K562 (cell line): ENCODE measurements around the gene PTPN18. TPM values are rescaled to one million over a fixed set of nuclear protein-coding genes. Genes with fewer than 3 reads are reported as not detected.

Experiments used
- ATAC-seq: fragments of 200-7000 bp; cut with Tn5 transposase; 3 replicates; pipeline ENCODE4 v1.9.1; 2020; ENCODE audit warnings: moderate library complexity
- BruUV-seq: library from RNA; stranded (reverse); fragments of 400-500 nt; replicated peaks from 2 replicates; lab custom pipeline; 2021; lab: Mats Ljungman, UMichigan
- CTCF ChIA-PET: fragments of 300-600 bp; formaldehyde crosslinking; extraction: SDS; loops from one replicate; lab custom pipeline; 2021; ENCODE audit warnings: low intra/inter-chr PET ratio; lab: Yijun Ruan, JAX
- POLR2A ChIA-PET: fragments of 300-600, 350-650 bp; sonication (Branson Sonifier 250); formaldehyde crosslinking; extraction: SDS; loops from one replicate; lab custom pipeline; 2021; ENCODE audit warnings: antibody characterized with exemption, inconsistent platforms; lab: Yijun Ruan, JAX
- DNase-seq, 4 experiments: peaks; one replicate each; pipeline versions ENCODE4 v3.0.0 to v3.0.0-alpha.2; 2011 to 2018; ENCODE audit warnings: low spot score in 3 of 4, mixed read lengths in 3 of 4; ENCODE audit errors: extremely low read depth in 1 of 4
- FAIRE-seq: peaks from 2 replicates; lab custom pipeline; 2011; peaks lifted over from hg19 to GRCh38; lab: Jason Lieb, UNC
- H2AFZ ChIP-seq: 2 replicates; pipeline ENCODE4 v1.6.0; 2011; ENCODE audit warnings: low read depth, low read length, control low read depth, inconsistent platforms
- H3K27ac ChIP-seq: fragments of 200-600 bp; 3 replicates; pipeline ENCODE4 v1.8.0; 2011; ENCODE audit warnings: low read depth, mild to moderate bottlenecking, control low read depth, inconsistent platforms, low read length, moderate library complexity, mixed read lengths; ENCODE audit errors: extremely low read depth
- H3K27me3 ChIP-seq, 2 experiments: fragments of 300-600 bp in 1 of 2; 2 replicates in 1 of 2; 3 replicates in 1 of 2; pipeline versions ENCODE4 v1.6.0 to v1.8.0; 2011; ENCODE audit warnings: inconsistent platforms in 2 of 2, low read length in 2 of 2, mild to moderate bottlenecking in 1 of 2, mixed read lengths in 1 of 2, moderate library complexity in 1 of 2; ENCODE audit not compliant: control insufficient read depth in 2 of 2, insufficient read depth in 2 of 2
- H3K36me3 ChIP-seq: fragments of 300-600 bp; 3 replicates; pipeline ENCODE4 v1.8.0; 2011; ENCODE audit warnings: mild to moderate bottlenecking, low read length, inconsistent platforms; ENCODE audit not compliant: control insufficient read depth, insufficient read depth
- H3K4me1 ChIP-seq, 2 experiments: fragments of 200-600 bp in 1 of 2; replicated peaks in 1 of 2; 2 replicates in 1 of 2; 3 replicates in 1 of 2; pipeline versions ENCODE4 v1.5.1 to v1.8.0; 2011; ENCODE audit warnings: inconsistent platforms in 2 of 2, low read length in 2 of 2, mild to moderate bottlenecking in 1 of 2, mixed read lengths in 1 of 2, moderate library complexity in 1 of 2; ENCODE audit not compliant: control insufficient read depth in 2 of 2, insufficient read depth in 2 of 2
- H3K4me2 ChIP-seq: 2 replicates; pipeline ENCODE4 v1.6.1; 2011; ENCODE audit warnings: low read length, control low read depth, inconsistent platforms, mixed read lengths; ENCODE audit not compliant: insufficient read depth
- H3K4me3 ChIP-seq: fragments of 200-600 bp; sonication (generic), shearing (Covaris generic); 2 replicates; pipeline ENCODE4 v1.5.1; 2016; ENCODE audit warnings: control low read depth, inconsistent platforms
- H3K79me2 ChIP-seq: fragments of 200-600 bp; 3 replicates; pipeline ENCODE4 v1.8.0; 2011; ENCODE audit warnings: low read length, inconsistent platforms; ENCODE audit not compliant: control insufficient read depth, insufficient read depth
- H3K9ac ChIP-seq, 2 experiments: 2 replicates each; pipeline versions ENCODE4 v1.6.0 to v1.6.1; 2011; ENCODE audit warnings: low read depth in 2 of 2, low read length in 2 of 2, control low read depth in 1 of 2, inconsistent platforms in 1 of 2, mild to moderate bottlenecking in 1 of 2, mixed read lengths in 1 of 2; ENCODE audit not compliant: insufficient read depth in 1 of 2
- H3K9me1 ChIP-seq: one replicate; pipeline ENCODE4 v1.6.0; 2011; ENCODE audit warnings: inconsistent platforms, mild to moderate bottlenecking, low read length, moderate library complexity; ENCODE audit not compliant: control insufficient read depth, insufficient read depth
- H3K9me3 ChIP-seq: replicated peaks from 2 replicates; pipeline ENCODE4 v1.5.1; 2011; ENCODE audit warnings: low read depth, low read length, inconsistent platforms; ENCODE audit not compliant: control insufficient read depth, insufficient read depth
- H4K20me1 ChIP-seq: replicated peaks from 2 replicates; pipeline ENCODE4 v1.6.1; 2011; ENCODE audit warnings: low read length, inconsistent platforms, mixed read lengths; ENCODE audit not compliant: control insufficient read depth, insufficient read depth
- DLX4 ChIP-seq: fragments of 250-450 bp; sonication (Bioruptor Pico); IDR thresholded peaks from 2 replicates; pipeline ENCODE4 v1.6.1; 2021; ENCODE audit warnings: mild to moderate bottlenecking
- RAD51 ChIP-seq: fragments of 450-650 bp; IDR thresholded peaks from 2 replicates; pipeline ENCODE4 v1.7.1; 2016; ENCODE audit warnings: low read depth, mild to moderate bottlenecking, borderline replicate concordance
- RUNX1 ChIP-seq: sonication (generic); IDR thresholded peaks from 2 replicates; pipeline ENCODE4 v1.6.1; 2016; ENCODE audit warnings: antibody characterized with exemption, low read depth
- STAG1 ChIP-seq: sonication (generic); formaldehyde crosslinking; IDR thresholded peaks from 2 replicates; pipeline ENCODE4 v1.5.0; 2020; ENCODE audit warnings: missing genetic modification reagents, borderline replicate concordance
- TFE3 ChIP-seq: fragments of 450-650 bp; formaldehyde crosslinking; IDR thresholded peaks from 2 replicates; pipeline ENCODE4 v1.4.0; 2020; ENCODE audit warnings: mild to moderate bottlenecking, mixed read lengths
- XRCC5 ChIP-seq: fragments of 200-400 bp; formaldehyde crosslinking; IDR thresholded peaks from 2 replicates; pipeline ENCODE4 v1.6.1; 2017; ENCODE audit warnings: low read depth, mild to moderate bottlenecking, low read length
- ZFP30 ChIP-seq: fragments of 250-450 bp; sonication (Bioruptor Pico); IDR thresholded peaks from 2 replicates; pipeline ENCODE4 v1.8.0; 2022; ENCODE audit warnings: moderate library complexity, mild to moderate bottlenecking, inconsistent platforms, borderline replicate concordance
- ZNF239 ChIP-seq: fragments of 250-450 bp; sonication (Bioruptor Pico); IDR thresholded peaks from 2 replicates; pipeline ENCODE4 v1.4.0; 2020; ENCODE audit warnings: mild to moderate bottlenecking
- ZNF354B ChIP-seq: fragments of 250-450 bp; sonication (Bioruptor Pico); IDR thresholded peaks from 2 replicates; pipeline ENCODE4 v1.4.0; 2020
- WGBS: fragments of 100-300 bp; shearing (Covaris generic); methylation state at CpG from one replicate; pipeline ENCODE4 v1.1.6; 2016; ENCODE audit warnings: low coverage, mixed read lengths; ENCODE audit not compliant: insufficient coverage; ENCODE audit errors: missing lambda C conversion rate; 5-methylcytosine and 5-hydroxymethylcytosine counted together
- in situ Hi-C: fragments of 300-500 bp; cut with MboI; formaldehyde crosslinking; loops from 4 replicates; pipeline ENCODE4 v1.15.0; 2018; ENCODE audit warnings: inconsistent platforms, mixed read lengths
- intact Hi-C: fragments of 100-400 bp; cut with micrococcal nuclease; formaldehyde crosslinking; loops from 2 replicates; pipeline ENCODE4 v1.14.2; 2022
- polyA plus RNA-seq, 8 experiments: library from polyadenylated mRNA; depleted of rRNA in 4 of 8; stranded (reverse) in 5 of 8; unstranded in 3 of 8; fragments of >200 nt; fragmentation: Nextera tagmentation in 2 of 8; fragmentation: Illumina TruSeq in 1 of 8; extraction: Ambion mirVana in 2 of 8; extraction: Trizol in 1 of 8; gene quantifications; 2 replicates each; pipeline versions ENCODE4 v1.2.1 to v1.2.3, GENCODE V29; 2011 to 2014; ENCODE audit warnings: inconsistent platforms in 1 of 8, missing spikeins in 1 of 8
- total RNA-seq, 7 experiments: library from RNA; depleted of rRNA in 6 of 7; stranded (reverse); fragments of >200 nt in 6 of 7; fragmentation: Illumina TruSeq in 2 of 7; extraction: Trizol in 2 of 7; gene quantifications; 2 replicates each; pipeline versions ENCODE4 v1.2.1 to v1.2.3, GENCODE V29; 2011 to 2021; ENCODE audit warnings: low replicate concordance in 1 of 7
- TF ChIP-seq, protein P1 (sequence below): sonication (generic); formaldehyde crosslinking; IDR thresholded peaks from 2 replicates; pipeline ENCODE4 v1.5.0; 2020; ENCODE audit warnings: missing genetic modification reagents

The PTPN18 gene
- total and polyA plus RNA-seq, 9 of the 15 experiments (the other 6 are each of a cell fraction or from before 2014, with no cell fraction given): 11.6 to 90.7 (median 49.6) TPM

DNA sequence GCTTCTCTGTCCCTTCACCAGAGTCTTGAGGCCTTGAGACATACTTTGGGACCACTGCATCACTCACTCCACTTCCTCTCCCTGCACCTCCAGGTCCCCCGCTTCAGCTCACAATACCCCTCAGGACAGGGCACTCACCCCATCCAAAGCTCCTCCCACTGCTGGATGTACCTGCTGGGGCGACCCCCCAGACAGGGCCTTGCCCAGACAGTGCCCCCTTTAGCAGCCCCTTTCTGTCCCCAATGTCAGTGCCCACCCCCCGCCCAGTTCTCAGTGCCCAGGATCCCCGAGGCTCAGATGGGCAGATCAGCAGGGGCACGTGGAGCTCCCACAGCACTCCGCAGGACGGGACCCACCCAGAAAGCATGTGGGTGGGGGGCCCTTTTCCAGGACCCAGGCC is 37.0 kb upstream of the PTPN18 start:
- H3K4me2 ChIP-seq: no peak overlapping the region
- BruUV-seq: no TSS peak
- H4K20me1 ChIP-seq: no peaks in the 10 kb centered on the region
- TF ChIP-seq ZNF239 (CRISPR knock-in tag): no peak
- TF ChIP-seq, all 486 proteins: peak for 0
- POLR2A ChIA-PET: interaction anchor here (0.7 kb wide), 1 partner anchor 18 kb away, joined by 3 read pairs; no protein-coding TSS in a partner anchor
- Histone ChIP-seq H3K36me3 (no peaks in the 10 kb centered on the region), H3K9me3 (no peaks in the 10 kb centered on the region), H3K4me3 (no peak overlapping the region), H3K79me2 (no peaks in the 10 kb centered on the region), H3K4me1 (peaks cover 0 to 7% of the 10 kb centered on the region in 2 experiments; a peak in 2 of 5 replicates), H3K9me1 (no peaks in the 10 kb centered on the region), H3K27ac (no peak overlapping the region), H3K9ac (no peak overlapping the region), H3K27me3 (peaks cover under 1 to 24% of the 10 kb centered on the region in 2 experiments; a peak in 3 of 5 replicates), H2AFZ (no peak overlapping the region)
- 14% methylated on average over 6 of the region's 7 CpGs for WGBS
- FAIRE-seq (no peak), ATAC-seq (no peak), DNase-seq (no peak)
- in situ Hi-C loops: no loop called here
- CTCF ChIA-PET: no interaction called here
- intact Hi-C loops: no loop called here

GRCh38 chr2:130319536-130319935 is 36.3 kb upstream of the PTPN18 start:
- H3K9me3 ChIP-seq: no peaks in the 10 kb centered on the region
- H2AFZ ChIP-seq: no peak overlapping the region
- H3K36me3 ChIP-seq: no peaks in the 10 kb centered on the region
- H4K20me1 ChIP-seq: no peaks in the 10 kb centered on the region
- BruUV-seq: no TSS peak
- TF ChIP-seq ZFP30 (CRISPR knock-in tag) (no peak), XRCC5 (no peak), STAG1 (no peak), RUNX1 (no peak), DLX4 (CRISPR knock-in tag) (no peak), TFE3 (CRISPR knock-in tag) (peak; percentile 61), RAD51 (peak; percentile 40; the same call in 1 of the 2 replicates), ZNF354B (CRISPR knock-in tag) (no peak)
- TF ChIP-seq, protein P1, sequence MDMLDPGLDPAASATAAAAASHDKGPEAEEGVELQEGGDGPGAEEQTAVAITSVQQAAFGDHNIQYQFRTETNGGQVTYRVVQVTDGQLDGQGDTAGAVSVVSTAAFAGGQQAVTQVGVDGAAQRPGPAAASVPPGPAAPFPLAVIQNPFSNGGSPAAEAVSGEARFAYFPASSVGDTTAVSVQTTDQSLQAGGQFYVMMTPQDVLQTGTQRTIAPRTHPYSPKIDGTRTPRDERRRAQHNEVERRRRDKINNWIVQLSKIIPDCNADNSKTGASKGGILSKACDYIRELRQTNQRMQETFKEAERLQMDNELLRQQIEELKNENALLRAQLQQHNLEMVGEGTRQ (CRISPR knock-in tag): peak; percentile 24; the same call in 1 of the 2 replicates
- no peak overlapping the region for H3K27ac ChIP-seq
- no peak overlapping the region for H3K4me2 ChIP-seq
- 2% methylated on average over 3 of the region's 3 CpGs for WGBS
- CTCF ChIA-PET: no interaction called here
- POLR2A ChIA-PET: interaction anchor here (1.0 kb wide), 1 partner anchor 9 kb away, joined by 7 read pairs; no protein-coding TSS in a partner anchor
- no peak for ATAC-seq
- no peak overlapping the region for H3K4me3 ChIP-seq
- no peak for FAIRE-seq
- in situ Hi-C loops (no loop called here), intact Hi-C loops (no loop called here)
- H3K79me2 ChIP-seq: no peaks in the 10 kb centered on the region
- no peaks in the 10 kb centered on the region for H3K9me1 ChIP-seq
- H3K4me1 ChIP-seq: peaks cover 0 to 7% of the 10 kb centered on the region in 2 experiments; a peak in 2 of 5 replicates
- DNase-seq: no peak
- peaks cover 0 to 19% of the 10 kb centered on the region in 2 experiments; a peak in 2 of 5 replicates for H3K27me3 ChIP-seq
- H3K9ac ChIP-seq: no peak overlapping the region
